ENCODE measurements around the gene SLC38A4. TPM values are rescaled to one million over a fixed set of nuclear protein-coding genes. Genes with fewer than 3 reads are reported as not detected.
A peak's percentile ranks its signal among the peaks of the same experiment; 100 is the strongest.
"Not testable (repeated sequence)": the region's sequence is repeated elsewhere in the genome, so short reads cannot be mapped to it uniquely, and the experiment has no call there.

SLC38A4 gene, protein sequence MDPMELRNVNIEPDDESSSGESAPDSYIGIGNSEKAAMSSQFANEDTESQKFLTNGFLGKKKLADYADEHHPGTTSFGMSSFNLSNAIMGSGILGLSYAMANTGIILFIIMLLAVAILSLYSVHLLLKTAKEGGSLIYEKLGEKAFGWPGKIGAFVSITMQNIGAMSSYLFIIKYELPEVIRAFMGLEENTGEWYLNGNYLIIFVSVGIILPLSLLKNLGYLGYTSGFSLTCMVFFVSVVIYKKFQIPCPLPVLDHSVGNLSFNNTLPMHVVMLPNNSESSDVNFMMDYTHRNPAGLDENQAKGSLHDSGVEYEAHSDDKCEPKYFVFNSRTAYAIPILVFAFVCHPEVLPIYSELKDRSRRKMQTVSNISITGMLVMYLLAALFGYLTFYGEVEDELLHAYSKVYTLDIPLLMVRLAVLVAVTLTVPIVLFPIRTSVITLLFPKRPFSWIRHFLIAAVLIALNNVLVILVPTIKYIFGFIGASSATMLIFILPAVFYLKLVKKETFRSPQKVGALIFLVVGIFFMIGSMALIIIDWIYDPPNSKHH
- 0.81 TPM for polyA plus RNA-seq (2013, experiment 1 of 2)
- polyA plus RNA-seq (2013, experiment 2 of 2) = 0.40 TPM

DNA sequence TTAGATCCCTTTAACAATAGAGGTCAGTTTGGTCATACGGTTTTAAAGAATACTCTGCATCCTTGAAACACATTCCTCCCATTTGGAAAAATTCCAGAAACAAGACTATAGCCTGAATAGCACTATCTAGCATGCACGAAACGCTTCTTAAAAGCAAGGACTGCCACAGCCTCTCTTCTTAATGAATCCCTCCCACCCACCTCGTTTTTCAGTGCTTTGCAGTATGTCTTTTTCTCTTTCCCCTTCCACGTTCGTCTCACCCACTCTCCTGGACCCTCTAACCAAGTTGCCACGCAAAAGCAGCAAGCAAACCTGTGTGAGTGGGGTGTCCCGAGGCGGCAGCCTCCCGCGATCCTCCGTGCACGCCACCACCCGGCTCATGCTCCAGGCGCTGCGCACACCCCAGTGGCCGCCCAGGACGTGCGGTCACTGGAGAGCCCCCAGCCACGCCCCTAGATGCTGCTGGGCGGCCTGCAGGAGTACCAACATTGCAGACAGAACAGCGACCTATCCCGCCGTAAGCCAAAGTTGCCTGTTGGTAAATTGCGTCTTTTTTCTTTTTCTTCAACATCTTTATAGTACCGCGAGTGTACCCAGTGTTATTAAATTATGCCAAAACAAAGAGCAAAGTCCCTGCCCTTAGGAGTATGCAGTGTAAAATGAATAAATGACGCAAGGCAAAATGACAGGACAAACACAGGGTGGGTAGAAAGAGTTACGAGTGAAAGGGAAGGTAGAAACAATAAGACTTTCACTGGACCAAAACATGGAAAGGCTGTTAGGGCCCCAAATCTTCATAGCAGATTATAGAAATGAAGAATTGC, at the start of gene SLC38A4:
Gene SLC38A4, minus strand, starts transcription at position 407 of the 824 bp plus-strand sequence. CDS start 32,926 bp downstream, outside the sequence.
- no peaks in the 10 kb centered on the region for H3K4me1 ChIP-seq (ENCODE audit: control insufficient read depth, insufficient read depth, low read length, poor library complexity, severe bottlenecking)
- WGBS, 2 experiments (ENCODE audit: insufficient coverage in 2 of 2) = 17 to 26% methylated on average over 16 to 20 of the region's 29 CpGs
- H3K36me3 ChIP-seq (ENCODE audit: control insufficient read depth, insufficient read depth, low read length) = no peaks in the 10 kb centered on the region
- peak within 1 kb of the TSS; percentile 25 for H3K4me3 ChIP-seq (ENCODE audit: extremely low read depth, insufficient read depth, low read length, poor library complexity, severe bottlenecking)
- H3K27ac ChIP-seq (ENCODE audit: low read depth, low read length, severe bottlenecking) = no peak within 1 kb of the TSS
- no peaks in the 10 kb centered on the region for H3K9me3 ChIP-seq (ENCODE audit: control insufficient read depth, low read length)

DNA sequence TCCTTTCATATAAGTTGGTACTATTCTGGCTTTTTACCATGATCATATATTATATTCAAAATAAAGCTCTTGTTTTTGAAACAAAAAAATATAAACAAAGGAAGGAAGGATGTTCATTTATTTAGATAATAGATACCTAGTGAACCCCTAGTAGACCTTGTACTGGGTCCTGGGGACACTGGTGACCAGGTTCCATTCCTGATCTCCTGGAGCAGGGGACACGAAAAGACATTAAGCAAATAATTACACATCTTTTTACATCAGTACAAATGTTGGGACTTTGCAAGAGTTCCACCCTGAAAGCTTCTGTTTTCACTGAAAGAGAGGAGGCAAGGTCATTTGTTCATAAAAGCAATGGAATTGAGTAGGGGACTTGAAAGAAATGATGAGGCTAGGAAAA, 49.3 kb upstream of the SLC38A4 start:
- H3K27ac ChIP-seq (ENCODE audit: low read depth, low read length, severe bottlenecking) = no peak overlapping the region
- H3K36me3 ChIP-seq (ENCODE audit: control insufficient read depth, insufficient read depth, low read length) = no peaks in the 10 kb centered on the region
- H3K4me3 ChIP-seq (ENCODE audit: extremely low read depth, insufficient read depth, low read length, poor library complexity, severe bottlenecking) = no peak overlapping the region
- H3K9me3 ChIP-seq (ENCODE audit: control insufficient read depth, low read length) = peaks cover 8% of the 10 kb centered on the region
- 80 to 100% methylated on average over 1 of the region's 1 CpG for WGBS, 2 experiments (ENCODE audit: insufficient coverage in 2 of 2)
- no peaks in the 10 kb centered on the region for H3K4me1 ChIP-seq (ENCODE audit: control insufficient read depth, insufficient read depth, low read length, poor library complexity, severe bottlenecking)

DNA sequence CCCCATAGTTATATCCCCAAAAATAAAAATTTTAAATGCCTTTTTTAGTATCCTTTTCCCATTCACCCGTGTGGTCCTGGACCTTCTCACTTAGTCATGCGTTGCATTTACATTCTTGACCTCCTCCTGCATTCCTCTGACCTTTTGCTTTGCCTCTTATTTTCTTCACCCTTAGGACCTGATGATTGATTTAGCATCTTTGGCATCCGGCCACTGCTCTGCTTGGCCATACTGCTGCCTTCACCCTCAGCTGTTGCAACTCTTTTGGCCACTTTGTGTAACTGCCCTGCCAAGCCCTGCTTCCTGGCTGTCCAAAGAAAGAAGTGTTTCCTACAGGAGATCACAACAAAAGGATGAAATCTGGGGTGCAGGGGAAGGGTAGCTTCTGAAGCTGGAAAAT, 48.8 kb upstream of the SLC38A4 start:
- no peak overlapping the region for H3K4me3 ChIP-seq (ENCODE audit: extremely low read depth, insufficient read depth, low read length, poor library complexity, severe bottlenecking)
- WGBS, 2 experiments (ENCODE audit: insufficient coverage in 2 of 2) = 68 to 77% methylated on average over 2 to 3 of the region's 3 CpGs
- H3K36me3 ChIP-seq (ENCODE audit: control insufficient read depth, insufficient read depth, low read length) = no peaks in the 10 kb centered on the region
- no peak overlapping the region for H3K27ac ChIP-seq (ENCODE audit: low read depth, low read length, severe bottlenecking)
- H3K9me3 ChIP-seq (ENCODE audit: control insufficient read depth, low read length) = peaks cover 8% of the 10 kb centered on the region
- H3K4me1 ChIP-seq (ENCODE audit: control insufficient read depth, insufficient read depth, low read length, poor library complexity, severe bottlenecking) = no peaks in the 10 kb centered on the region

DNA sequence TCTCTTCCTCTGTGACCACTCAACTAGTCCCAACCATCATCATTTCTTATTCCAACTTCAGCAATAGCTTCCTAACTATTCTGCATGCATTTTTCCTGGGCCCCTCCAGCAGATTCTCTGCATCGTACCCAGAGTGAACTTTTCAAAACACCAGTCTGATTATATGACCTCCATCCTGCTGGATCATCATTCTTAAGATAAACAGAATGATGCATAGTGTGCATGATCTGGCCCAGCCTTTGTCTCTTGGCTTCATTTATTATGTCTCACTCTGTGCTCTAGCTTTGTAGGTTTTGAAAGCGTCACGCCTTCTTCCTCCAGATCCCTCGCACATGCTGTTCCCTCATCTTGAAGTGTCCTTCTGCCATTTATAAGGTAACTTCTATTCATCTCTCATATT, 46.3 kb upstream of the SLC38A4 start:
- no peaks in the 10 kb centered on the region for H3K36me3 ChIP-seq (ENCODE audit: control insufficient read depth, insufficient read depth, low read length)
- H3K4me3 ChIP-seq (ENCODE audit: extremely low read depth, insufficient read depth, low read length, poor library complexity, severe bottlenecking) = no peak overlapping the region
- H3K4me1 ChIP-seq (ENCODE audit: control insufficient read depth, insufficient read depth, low read length, poor library complexity, severe bottlenecking) = no peaks in the 10 kb centered on the region
- H3K27ac ChIP-seq (ENCODE audit: low read depth, low read length, severe bottlenecking) = no peak overlapping the region
- WGBS, 2 experiments (ENCODE audit: insufficient coverage in 2 of 2) = 96 to 98% methylated on average over 4 of the region's 4 CpGs
- H3K9me3 ChIP-seq (ENCODE audit: control insufficient read depth, low read length) = peaks cover 4% of the 10 kb centered on the region

DNA sequence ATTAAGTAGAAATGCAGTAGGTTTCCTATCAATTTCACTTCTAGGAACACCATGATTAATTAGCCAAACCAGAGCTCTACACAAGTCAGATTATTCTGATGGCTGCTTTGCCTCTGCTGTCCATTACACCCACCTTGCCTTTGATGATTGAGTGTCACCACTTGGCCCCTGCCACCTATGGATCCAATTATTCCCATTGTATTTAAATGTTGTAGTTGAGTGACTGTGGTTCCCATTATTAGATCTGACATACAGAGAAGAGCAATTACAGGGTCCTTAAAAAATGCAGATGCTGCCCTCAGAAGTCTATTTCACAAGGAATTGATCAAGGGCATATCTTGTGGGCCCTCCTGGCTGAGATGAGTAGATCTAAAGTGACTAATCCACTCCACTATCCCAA, 39.5 kb upstream of the SLC38A4 start:
- Histone ChIP-seq H3K4me3 (ENCODE audit: extremely low read depth, insufficient read depth, low read length, poor library complexity, severe bottlenecking) (no peak overlapping the region), H3K27ac (ENCODE audit: low read depth, low read length, severe bottlenecking) (no peak overlapping the region), H3K36me3 (ENCODE audit: control insufficient read depth, insufficient read depth, low read length) (no peaks in the 10 kb centered on the region), H3K4me1 (ENCODE audit: control insufficient read depth, insufficient read depth, low read length, poor library complexity, severe bottlenecking) (no peaks in the 10 kb centered on the region), H3K9me3 (ENCODE audit: control insufficient read depth, low read length) (peaks cover 27% of the 10 kb centered on the region)

DNA sequence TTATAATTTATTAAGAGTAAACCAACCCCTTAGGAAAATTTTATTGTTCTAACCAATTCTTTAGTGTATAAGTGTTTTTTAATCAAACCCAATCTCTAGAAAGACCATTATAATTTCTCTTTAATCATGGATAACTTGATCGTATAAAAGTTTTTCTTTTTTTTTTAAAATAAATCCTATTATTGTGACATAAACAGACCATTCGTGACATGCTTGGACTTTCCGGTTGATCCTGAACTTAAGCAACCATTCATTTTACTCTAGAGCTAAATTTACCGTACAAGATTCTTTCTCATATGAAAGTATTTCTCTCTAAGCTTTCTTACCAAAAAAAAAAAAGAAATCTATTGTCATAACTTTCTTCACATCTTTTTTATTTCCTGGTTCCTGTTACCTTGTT, 32.6 kb upstream of the SLC38A4 start:
- Histone ChIP-seq H3K4me1 (ENCODE audit: control insufficient read depth, insufficient read depth, low read length, poor library complexity, severe bottlenecking) (no peaks in the 10 kb centered on the region), H3K36me3 (ENCODE audit: control insufficient read depth, insufficient read depth, low read length) (no peaks in the 10 kb centered on the region), H3K4me3 (ENCODE audit: extremely low read depth, insufficient read depth, low read length, poor library complexity, severe bottlenecking) (no peak overlapping the region), H3K9me3 (ENCODE audit: control insufficient read depth, low read length) (peaks cover 27% of the 10 kb centered on the region), H3K27ac (ENCODE audit: low read depth, low read length, severe bottlenecking) (no peak overlapping the region)
- 83 to 92% methylated on average over 2 to 3 of the region's 4 CpGs for WGBS, 2 experiments (ENCODE audit: insufficient coverage in 2 of 2)

DNA sequence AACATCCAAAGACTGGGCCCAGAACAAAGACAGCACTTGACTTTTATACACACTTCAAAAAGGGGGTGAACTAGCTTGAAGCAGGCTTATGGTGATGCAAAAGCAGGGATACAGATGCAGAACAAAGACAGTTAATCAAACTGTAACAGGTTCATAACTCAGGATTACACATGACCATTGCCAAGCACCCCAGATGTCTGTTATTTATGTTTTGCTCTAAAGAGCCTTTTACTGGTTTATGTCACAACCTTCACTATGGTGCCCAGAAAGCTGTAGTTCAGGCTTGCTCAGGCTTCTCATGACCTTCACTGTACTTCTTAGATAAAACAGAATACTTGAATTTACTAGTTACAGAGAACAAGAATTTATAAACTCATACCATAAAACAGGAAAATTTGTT, 31.7 kb upstream of the SLC38A4 start:
- Histone ChIP-seq H3K4me3 (ENCODE audit: extremely low read depth, insufficient read depth, low read length, poor library complexity, severe bottlenecking) (no peak overlapping the region), H3K4me1 (ENCODE audit: control insufficient read depth, insufficient read depth, low read length, poor library complexity, severe bottlenecking) (no peaks in the 10 kb centered on the region), H3K27ac (ENCODE audit: low read depth, low read length, severe bottlenecking) (no peak overlapping the region), H3K9me3 (ENCODE audit: control insufficient read depth, low read length) (peaks cover 27% of the 10 kb centered on the region), H3K36me3 (ENCODE audit: control insufficient read depth, insufficient read depth, low read length) (no peaks in the 10 kb centered on the region)

DNA sequence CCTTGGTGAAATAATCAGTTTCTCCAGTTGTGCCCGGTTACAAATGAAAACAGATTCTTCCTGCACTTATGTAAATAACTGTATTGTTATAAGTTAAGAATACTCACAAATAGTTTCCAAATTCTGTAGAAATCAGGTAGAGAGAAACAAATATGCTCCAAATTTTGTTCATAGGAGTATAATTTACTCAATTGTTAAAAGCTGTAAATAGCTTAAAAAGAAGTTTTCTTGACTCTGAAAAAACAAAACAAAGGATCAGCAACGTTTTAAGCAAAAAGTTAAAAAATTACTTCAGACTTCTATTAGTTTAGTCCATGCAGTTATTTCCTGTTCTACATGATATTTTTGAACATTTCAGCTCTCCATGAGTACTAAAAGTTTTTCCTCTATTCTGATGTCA, 30.0 kb upstream of the SLC38A4 start:
- no peak overlapping the region for H3K4me3 ChIP-seq (ENCODE audit: extremely low read depth, insufficient read depth, low read length, poor library complexity, severe bottlenecking)
- peaks cover 22% of the 10 kb centered on the region for H3K9me3 ChIP-seq (ENCODE audit: control insufficient read depth, low read length)
- H3K4me1 ChIP-seq (ENCODE audit: control insufficient read depth, insufficient read depth, low read length, poor library complexity, severe bottlenecking) = no peaks in the 10 kb centered on the region
- WGBS, 2 experiments (ENCODE audit: insufficient coverage in 2 of 2) = 60% methylated on average over 1 of the region's 2 CpGs; no CpG with 5 or more reads in 1 of the 2 experiments
- no peaks in the 10 kb centered on the region for H3K36me3 ChIP-seq (ENCODE audit: control insufficient read depth, insufficient read depth, low read length)
- H3K27ac ChIP-seq (ENCODE audit: low read depth, low read length, severe bottlenecking) = no peak overlapping the region

DNA sequence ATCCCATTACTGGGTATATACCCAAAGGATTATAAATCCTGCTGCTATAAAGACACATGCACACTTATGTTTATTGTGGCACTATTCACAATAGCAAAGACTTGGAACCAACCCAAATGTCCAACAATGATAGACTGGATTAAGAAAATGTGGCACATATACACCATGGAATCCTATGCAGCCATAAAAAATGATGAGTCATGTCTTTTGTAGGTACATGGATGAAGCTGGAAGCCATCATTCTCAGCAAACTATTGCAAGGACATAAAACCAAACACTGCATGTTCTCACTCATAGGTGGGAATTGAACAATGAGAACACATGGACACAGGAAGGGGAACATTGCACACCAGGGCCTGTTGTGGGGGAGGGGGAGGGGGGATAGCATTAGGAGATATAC, 28.4 kb upstream of the SLC38A4 start:
- H3K27ac ChIP-seq (ENCODE audit: low read depth, low read length, severe bottlenecking); H3K4me3 ChIP-seq (ENCODE audit: extremely low read depth, insufficient read depth, low read length, poor library complexity, severe bottlenecking); H3K36me3 ChIP-seq (ENCODE audit: control insufficient read depth, insufficient read depth, low read length); H3K4me1 ChIP-seq (ENCODE audit: control insufficient read depth, insufficient read depth, low read length, poor library complexity, severe bottlenecking): not testable (repeated sequence)
- peaks cover 19% of the 10 kb centered on the region for H3K9me3 ChIP-seq (ENCODE audit: control insufficient read depth, low read length)

DNA sequence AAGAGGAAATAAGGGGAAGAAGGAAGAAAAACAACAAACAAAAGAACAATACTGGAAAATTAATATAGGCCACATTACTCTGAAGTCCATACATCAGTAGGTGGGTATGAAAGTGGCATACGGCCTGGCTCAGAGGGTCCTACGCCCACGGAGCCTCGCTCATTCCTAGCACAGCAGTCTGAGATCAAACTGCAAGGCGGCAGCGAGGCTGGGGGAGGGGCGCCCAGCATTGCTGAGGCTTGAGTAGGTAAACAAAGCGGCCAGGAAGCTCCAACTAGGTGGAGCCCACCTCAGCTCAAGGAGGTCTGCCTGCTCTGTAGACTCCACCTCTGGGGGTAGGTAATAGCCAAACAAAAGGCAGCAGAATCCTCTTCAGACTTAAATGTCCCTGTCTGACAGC, 23.0 kb upstream of the SLC38A4 start:
- H3K9me3 ChIP-seq (ENCODE audit: control insufficient read depth, low read length); H3K4me1 ChIP-seq (ENCODE audit: control insufficient read depth, insufficient read depth, low read length, poor library complexity, severe bottlenecking); H3K36me3 ChIP-seq (ENCODE audit: control insufficient read depth, insufficient read depth, low read length); H3K27ac ChIP-seq (ENCODE audit: low read depth, low read length, severe bottlenecking); H3K4me3 ChIP-seq (ENCODE audit: extremely low read depth, insufficient read depth, low read length, poor library complexity, severe bottlenecking): not testable (repeated sequence)
- 79 to 91% methylated on average over 6 to 7 of the region's 8 CpGs for WGBS, 2 experiments (ENCODE audit: insufficient coverage in 2 of 2)

DNA sequence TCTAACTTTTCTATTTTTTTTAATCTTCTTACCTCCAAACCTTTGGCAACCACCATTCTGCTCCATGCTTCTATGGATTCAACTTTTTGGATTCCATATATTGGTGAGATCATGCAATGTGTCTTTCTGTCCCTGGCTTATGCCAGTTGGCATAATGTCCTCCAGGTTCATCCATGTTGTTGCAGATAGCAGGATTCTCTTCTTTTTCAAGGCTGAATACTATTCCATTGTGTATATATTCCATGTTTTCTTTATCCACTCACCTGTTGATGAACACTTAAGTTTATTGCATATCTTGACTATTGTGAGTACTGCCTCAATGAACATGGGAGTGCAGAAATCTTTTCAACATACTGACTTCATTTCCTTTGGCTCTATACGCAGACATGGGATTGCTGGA, 21.2 kb upstream of the SLC38A4 start:
- H3K27ac ChIP-seq (ENCODE audit: low read depth, low read length, severe bottlenecking) = no peak overlapping the region
- no CpG with 5 or more reads among the region's 1 CpG for WGBS, 2 experiments (ENCODE audit: insufficient coverage in 2 of 2)
- no peaks in the 10 kb centered on the region for H3K4me1 ChIP-seq (ENCODE audit: control insufficient read depth, insufficient read depth, low read length, poor library complexity, severe bottlenecking)
- no peak overlapping the region for H3K4me3 ChIP-seq (ENCODE audit: extremely low read depth, insufficient read depth, low read length, poor library complexity, severe bottlenecking)
- no peaks in the 10 kb centered on the region for H3K36me3 ChIP-seq (ENCODE audit: control insufficient read depth, insufficient read depth, low read length)
- H3K9me3 ChIP-seq (ENCODE audit: control insufficient read depth, low read length) = no peaks in the 10 kb centered on the region
